GM08714 (cell line): ENCODE results near the gene NRXN2.

Experiments
- H3K4me3 ChIP-seq: fragments of 200-500 bp; sonication (Bioruptor generic); 2 replicates; pipeline ENCODE4 v1.5.1; 2014; ENCODE audit warnings: mild to moderate bottlenecking, low read length, inconsistent platforms
- ZNF274 ChIP-seq: IDR thresholded peaks from 2 replicates; pipeline ENCODE4 v1.6.1; 2012; ENCODE audit warnings: mild to moderate bottlenecking, low read depth, low read length

NRXN2 gene

DNA sequence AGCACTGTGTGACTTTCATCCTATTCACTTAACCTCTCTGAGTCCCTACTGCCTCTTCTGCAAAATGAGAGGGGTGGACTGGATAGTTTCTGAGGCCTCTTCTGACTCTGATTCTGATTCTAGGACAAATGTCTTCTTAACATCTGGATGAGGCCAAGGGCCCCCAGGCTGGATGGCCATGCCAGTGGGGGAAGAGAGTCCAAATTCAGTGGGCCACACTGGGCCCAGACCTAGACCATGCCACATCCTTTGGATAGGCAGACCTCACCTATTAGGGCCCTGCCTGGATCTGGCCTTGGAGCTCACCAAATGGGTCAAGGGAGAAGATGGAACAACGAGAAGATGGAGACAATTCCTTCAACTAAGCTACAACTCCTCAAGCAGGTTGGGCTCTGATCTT, 24.6 kb downstream of the NRXN2 start:
- no peak for TF ChIP-seq ZNF274
- H3K4me3 ChIP-seq, result no peak overlapping the region

DNA sequence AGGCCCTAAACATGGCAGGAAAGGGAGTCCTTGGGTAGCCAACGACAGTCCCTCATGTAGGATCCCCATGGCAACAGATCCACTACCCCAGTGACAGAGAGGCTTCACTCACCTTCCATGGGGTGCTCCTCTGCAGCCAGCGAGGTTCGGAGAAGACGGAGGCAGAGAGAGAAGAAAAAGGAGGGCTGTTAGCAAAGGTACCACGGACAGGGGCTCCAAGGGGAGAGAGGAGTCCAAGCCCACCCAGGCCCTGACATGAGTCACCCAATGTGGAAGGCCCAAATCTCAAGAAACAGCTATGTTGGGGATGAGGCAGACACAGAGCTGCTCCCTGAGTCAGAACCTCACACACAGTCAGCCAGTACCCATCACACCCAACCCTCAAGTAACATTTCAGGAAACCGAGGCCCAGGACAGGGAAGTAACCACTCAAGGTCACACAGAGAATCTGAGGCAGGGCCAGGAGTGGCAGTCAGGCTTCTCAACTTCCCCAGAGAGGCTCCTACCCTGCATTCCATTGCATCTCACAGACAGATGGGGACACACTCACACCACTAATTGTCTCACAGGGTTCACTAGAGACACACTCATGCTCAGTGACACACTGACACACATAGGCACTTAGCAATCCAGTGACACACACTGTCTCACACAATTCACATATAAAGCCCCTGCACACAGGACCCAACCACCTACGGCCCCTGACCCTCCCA, 25.2 kb downstream of the NRXN2 start:
- TF ChIP-seq ZNF274, result no peak

DNA sequence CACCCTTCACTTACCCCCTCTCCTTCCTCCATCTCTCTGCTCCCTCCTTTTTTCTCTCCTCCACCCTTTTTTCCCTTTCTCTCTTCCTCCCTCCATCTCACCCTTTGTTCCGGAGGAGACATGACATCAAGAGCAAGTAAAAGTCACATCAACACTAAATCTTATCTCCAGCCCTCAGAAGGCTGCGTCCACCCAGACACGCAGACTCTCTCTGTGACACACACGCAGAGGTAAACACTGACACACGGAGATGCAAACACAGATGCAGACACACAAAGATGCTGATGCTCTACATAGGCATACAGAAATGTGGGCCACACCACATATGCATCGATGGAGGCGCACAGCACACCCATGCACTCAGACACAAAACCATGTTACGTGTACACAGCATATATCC, 27.0 kb downstream of the NRXN2 start:
- no peak for TF ChIP-seq ZNF274
- H3K4me3 ChIP-seq, result no peak overlapping the region

More for the DNA sequence above, 25.2 kb downstream of the NRXN2 start:
- no peak overlapping the region for H3K4me3 ChIP-seq

DNA sequence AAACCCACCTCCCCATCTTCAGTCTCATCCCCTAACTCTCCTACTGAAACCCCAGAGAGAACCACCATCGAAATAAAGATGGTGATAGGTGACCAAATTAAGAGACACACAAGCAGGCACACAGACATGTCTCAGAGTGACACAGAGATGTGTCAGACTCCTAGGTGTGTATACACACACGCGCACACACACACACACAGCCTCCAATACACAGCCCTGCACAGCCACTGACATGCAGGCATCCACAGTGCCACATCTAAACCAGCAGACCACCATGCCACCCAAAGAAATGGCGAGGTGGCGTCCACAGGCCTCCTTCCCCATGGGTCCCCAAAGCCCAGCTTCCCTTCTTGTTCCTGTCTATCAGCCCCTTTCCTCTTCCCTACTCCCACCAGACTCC, 27.4 kb downstream of the NRXN2 start:
- H3K4me3 ChIP-seq, result no peak overlapping the region
- no peak for TF ChIP-seq ZNF274

DNA sequence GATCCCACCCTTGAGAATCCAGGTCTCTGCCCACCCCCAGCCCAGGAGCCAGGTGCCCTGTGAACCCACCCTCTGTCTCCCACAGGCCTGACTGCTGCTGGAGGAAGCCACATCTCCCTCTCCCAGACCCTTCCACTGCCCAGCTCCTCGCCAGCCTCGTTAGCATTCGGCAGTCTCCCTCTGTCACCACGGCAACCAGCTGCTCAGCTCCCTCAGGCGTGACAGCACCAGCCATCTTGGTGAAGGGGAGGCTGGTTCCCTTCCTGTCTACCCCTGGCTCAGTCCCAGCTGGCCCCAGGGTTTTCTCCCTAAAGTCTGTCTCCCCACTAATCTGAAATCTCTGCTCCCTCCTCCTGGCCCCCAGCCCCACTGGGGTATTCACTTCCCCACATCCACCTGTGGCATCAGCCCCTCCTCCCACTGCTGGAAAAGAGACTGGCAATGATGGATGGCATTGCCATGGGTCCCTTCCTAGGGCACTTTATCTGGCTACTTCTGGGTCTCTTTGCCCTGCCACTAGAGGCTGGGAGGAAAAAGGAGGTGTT, 28.1 kb downstream of the NRXN2 start:
- TF ChIP-seq ZNF274, result no peak
- H3K4me3 ChIP-seq, result no peak overlapping the region

DNA sequence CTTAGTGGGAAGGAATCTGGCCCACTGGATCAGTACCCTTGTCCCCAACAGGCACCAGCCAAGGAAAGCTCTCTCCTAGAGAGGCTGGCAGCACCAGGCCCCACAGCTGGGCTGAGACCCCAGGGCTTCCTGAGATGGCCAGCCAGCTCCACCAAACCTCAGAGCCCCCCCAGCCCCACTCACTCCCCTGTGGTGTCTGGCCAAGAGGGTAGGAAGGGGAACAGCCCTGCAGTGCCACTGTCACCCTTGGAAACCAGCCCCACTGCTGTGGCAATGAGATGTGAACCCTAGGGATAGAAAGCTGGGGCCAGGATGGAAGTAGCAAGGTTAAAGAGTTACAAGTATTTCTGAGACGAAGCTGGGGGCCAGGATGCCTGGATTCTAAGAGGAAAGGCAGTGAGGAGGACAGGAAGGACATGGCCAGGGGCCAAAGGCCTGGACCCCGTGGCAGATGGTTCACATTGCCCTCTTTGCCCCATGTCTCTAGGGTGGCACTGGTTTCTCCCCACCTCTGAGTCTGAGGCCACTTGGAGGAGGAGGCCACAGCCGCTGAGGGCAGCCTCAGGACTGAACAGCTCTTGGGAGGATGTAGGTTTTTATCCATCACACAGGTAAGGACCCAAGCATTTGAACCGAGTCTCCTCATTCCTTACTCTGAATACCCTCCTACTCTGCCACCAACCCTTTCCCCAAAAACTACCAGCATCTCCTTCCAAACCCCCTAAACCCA, 28.8 kb downstream of the NRXN2 start:
- no peak overlapping the region for H3K4me3 ChIP-seq
- TF ChIP-seq ZNF274, result no peak

DNA sequence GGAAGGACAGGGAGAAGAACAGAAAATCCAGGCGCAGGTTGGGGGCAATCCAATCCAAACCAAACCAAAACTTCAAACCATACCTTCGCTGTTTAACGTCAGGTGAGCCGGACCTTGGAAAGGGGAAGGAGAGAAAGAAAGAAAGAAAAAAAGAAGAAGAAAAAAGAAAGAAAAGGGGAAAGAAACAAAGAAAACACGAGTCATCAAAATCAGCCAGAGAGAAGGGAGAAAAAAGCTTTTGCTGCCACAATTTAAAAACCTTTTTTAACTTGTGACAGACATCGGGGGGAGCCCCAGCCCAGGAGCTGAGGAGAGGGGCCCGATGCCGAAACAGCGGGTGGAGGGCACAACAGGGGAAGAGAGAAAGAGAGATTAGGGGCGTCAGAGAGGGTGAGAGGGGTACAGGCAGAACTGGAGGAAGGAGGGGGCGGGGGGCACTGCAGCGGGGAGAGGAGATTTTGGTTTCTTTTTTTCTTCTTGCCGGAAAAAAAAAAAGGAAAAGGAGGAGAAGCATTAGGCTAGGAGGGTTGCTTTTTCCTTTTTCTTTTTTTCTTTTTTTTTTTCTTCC, 30.1 kb downstream of the NRXN2 start:
- no peak for TF ChIP-seq ZNF274
- no peak overlapping the region for H3K4me3 ChIP-seq

DNA sequence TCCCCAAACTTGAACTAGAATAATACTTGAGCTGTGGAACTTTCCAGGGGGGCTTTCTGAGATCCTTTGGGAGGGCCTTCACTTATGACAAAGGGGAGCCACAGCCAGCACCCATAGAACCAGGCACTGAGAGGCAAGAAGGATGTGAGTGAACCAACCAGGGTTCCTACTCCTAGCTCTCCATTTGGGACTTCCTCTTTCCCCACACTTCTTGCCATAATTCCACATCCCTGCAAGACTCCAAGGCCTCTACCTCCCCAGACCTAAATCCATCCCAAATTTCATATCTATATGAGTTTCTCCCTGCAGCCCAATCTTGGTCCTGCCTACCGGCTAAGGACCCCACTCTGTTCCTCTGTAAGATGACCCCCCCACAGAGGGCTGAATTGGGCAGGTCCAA, 31.5 kb downstream of the NRXN2 start:
- no peak for TF ChIP-seq ZNF274
- H3K4me3 ChIP-seq, result no peak overlapping the region

DNA sequence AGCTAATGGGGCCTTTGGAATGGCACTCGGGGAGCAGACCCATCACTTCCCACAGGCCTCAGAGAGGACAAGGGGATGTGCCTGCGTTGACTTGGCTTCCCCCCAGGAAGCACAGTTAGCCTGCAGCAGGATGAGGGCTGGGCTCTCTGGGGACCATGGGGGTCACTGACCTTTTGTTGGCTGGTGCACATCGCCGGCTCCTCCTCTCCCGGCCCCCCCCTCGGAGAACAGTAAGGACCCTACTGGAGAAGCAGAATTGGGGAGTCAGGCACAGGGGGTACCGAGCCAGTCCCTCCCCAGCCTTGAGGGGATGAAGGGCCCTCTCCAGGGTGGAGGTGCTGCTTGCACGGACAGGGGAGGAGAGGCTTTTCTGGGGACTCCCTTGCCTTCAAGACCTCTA, 32.8 kb downstream of the NRXN2 start:
- H3K4me3 ChIP-seq, result no peak overlapping the region
- TF ChIP-seq ZNF274, result no peak

DNA sequence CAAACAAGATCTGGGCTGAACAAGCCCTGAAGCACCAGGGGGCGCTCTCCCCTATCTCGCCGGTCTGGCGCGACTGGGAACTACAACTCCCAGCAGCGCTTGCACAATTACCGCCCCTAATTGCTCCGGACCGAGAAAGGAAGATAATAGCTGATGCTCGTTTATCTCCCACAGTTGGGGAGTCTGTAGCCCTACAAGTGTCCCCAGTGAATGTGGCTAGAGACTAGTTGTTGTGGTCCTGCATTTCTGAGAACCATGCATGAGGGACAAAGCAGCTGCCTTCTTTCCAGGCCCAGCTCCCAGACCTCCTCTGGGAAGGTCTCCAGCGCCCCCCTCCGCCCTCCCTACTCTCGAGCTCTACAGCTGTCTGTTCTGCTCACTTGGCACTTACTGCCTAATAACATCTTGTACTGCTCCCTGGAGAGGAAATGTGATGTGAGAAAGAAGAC, 34.4 kb downstream of the NRXN2 start:
- H3K4me3 ChIP-seq, result peak overlapping the region; percentile 8; the same call in 1 of the 2 replicates
- no peak for TF ChIP-seq ZNF274

DNA sequence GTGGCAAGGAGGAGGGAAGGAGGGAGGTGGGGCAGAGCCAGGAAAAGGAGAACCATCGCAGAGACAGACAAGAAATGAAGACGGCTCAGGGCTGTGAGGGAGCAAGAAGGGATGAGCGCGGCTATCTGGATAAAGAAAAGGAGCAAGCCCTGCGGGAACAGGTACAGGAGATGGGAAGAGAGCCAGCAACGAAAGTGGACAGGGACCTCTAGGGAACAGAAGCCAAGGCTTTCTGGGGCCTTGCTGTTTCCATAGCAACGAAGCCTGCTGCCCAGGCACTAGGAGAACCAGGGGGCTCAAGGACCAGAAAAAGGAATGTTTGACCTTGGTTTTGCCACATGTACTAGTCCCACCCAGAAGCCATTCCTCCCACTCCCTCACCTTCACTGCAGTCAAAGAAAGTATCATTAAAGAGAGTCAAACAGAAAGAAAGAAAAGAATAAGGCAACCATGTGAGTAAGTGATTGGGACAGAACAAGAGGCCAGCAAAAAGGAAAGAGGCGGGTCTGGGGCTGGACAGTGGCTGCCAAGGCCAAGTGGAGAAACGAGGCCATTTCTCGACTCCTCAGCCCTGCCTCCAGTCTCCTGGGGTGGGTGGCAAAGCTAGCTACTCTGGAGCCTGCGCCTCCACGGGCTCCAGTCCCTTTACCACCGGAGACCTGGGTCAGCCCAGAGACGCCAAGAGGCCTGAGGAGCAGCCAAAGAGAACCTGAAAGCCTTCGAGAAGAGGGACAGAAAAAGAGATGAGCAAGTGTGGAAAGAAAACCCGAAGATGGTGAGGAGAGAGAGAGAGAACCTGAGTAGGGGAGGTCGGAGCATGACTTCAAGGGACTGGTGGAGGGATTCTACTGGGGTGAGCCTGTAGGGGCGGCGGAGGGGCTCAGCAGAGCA, 35.1 kb downstream of the NRXN2 start:
- no peak for TF ChIP-seq ZNF274
- no peak overlapping the region for H3K4me3 ChIP-seq

DNA sequence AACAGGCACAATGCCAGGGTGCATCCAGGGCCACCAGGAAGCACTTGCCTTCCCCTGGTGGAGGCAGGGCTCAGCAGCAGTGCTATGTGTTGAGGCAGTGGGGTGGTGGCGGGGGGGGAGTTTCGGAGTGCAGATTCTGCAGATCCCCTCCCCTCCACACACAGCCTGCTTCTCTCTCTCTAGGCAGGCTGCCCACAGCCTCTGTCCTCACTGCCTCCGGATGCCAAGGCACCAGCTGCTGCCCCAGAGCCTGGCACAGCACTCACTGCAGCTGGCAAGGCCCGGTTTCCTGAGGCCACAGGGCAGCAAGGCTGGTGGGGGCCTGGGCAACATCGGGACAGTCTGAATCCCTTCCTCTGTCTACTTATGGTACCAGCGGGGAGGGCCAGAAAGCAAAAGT, 35.8 kb downstream of the NRXN2 start:
- no peak for TF ChIP-seq ZNF274
- H3K4me3 ChIP-seq, result no peak overlapping the region

DNA sequence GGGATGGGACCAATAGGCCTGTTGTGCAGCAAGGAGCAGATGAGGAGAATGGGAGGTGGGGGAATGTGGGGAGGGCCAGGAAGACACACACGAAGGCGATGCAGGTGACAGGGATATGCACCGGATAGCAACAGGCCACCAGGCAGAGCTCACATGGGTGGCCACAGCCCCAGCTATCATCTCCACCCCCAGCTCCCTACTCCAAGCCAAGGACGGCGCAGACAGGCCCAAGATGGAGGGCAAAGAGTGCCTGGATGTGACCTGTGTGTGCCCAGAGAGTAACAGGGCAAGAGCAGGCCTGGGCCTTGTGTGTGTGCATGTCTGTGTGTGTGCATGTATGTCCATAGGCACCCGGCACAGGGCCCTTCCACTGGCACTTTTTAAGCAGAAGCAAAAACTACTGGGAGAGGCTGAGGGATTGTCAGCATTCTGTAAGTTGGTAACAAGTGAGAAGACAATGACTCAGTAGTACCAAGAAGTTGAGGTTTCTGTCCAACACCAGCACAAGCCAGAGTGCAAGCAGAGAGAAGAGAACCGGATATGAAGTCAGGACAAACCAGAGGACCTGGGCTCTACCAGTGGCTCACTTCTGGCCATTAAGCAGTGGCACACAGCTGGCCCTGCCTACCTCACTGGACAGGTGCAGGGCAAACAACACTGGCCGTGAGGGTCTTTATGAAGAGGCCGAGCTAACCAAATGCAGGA, 36.4 kb downstream of the NRXN2 start:
- TF ChIP-seq ZNF274, result no peak
- no peak overlapping the region for H3K4me3 ChIP-seq
